IgD-negative memory B cell (primary cell): ENCODE data around the gene GABBR2. TPM values are rescaled to one million over a fixed set of nuclear protein-coding genes. Genes with fewer than 3 reads are reported as not detected.

ENCODE experiments used
- H3K27ac Mint-ChIP-seq, 3 donors: one replicate each; pipeline ENCODE4 v1.8.0; 2020 to 2022; ENCODE audit warnings: mild to moderate bottlenecking in 3 of 3, mixed read lengths in 3 of 3, moderate library complexity in 1 of 3
- H3K27me3 Mint-ChIP-seq: one replicate; pipeline ENCODE4 v1.8.0; 2021; ENCODE audit warnings: mixed read lengths
- H3K36me3 Mint-ChIP-seq: one replicate; pipeline ENCODE4 v1.8.0; 2020; ENCODE audit warnings: mild to moderate bottlenecking, mixed read lengths
- H3K4me1 Mint-ChIP-seq, 3 donors: one replicate each; pipeline ENCODE4 v1.8.0; 2020 to 2022; ENCODE audit warnings: mixed read lengths in 3 of 3, mild to moderate bottlenecking in 1 of 3
- H3K4me3 Mint-ChIP-seq, 4 donors: one replicate each; pipeline ENCODE4 v1.8.0; 2020 to 2022; ENCODE audit warnings: mild to moderate bottlenecking in 4 of 4, mixed read lengths in 4 of 4, moderate library complexity in 3 of 4
- H3K9me3 Mint-ChIP-seq, 3 donors: one replicate each; pipeline ENCODE4 v1.8.0; 2020 to 2021; ENCODE audit warnings: mixed read lengths in 3 of 3, mild to moderate bottlenecking in 1 of 3
- polyA plus RNA-seq: library from polyadenylated mRNA; unstranded; fragments of 300-500 nt; fragmentation: Illumina TruSeq; gene quantifications from one replicate; pipeline ENCODE4 v1.2.3, GENCODE V29; 2021

The GABBR2 gene
- polyA plus RNA-seq, 1 donor from 2014 or later, result not detected

GRCh38 chr9:98438666-98439065, 270.1 kb downstream of the GABBR2 start:
- Mint-ChIP-seq H3K27ac (no peak overlapping the region), H3K4me3 (no peak overlapping the region), H3K4me1 (no peaks in the 10 kb centered on the region), H3K27me3 (peaks cover 2% of the 10 kb centered on the region), H3K36me3 (no peaks in the 10 kb centered on the region), H3K9me3 (peaks cover 0 to 4% (median 0%) of the 10 kb centered on the region in 3 donors)

- H3K27me3 Mint-ChIP-seq, result peaks cover 2% of the 10 kb centered on the region
- H3K27ac Mint-ChIP-seq, result no peak overlapping the region
- no peaks in the 10 kb centered on the region for H3K36me3 Mint-ChIP-seq
- peaks cover 0 to 4% (median 0%) of the 10 kb centered on the region in 3 donors for H3K9me3 Mint-ChIP-seq
- no peak overlapping the region for H3K4me3 Mint-ChIP-seq
- no peaks in the 10 kb centered on the region for H3K4me1 Mint-ChIP-seq
Observed at GRCh38 chr9:98437458-98438034, 271.2 kb downstream of the GABBR2 start.

DNA sequence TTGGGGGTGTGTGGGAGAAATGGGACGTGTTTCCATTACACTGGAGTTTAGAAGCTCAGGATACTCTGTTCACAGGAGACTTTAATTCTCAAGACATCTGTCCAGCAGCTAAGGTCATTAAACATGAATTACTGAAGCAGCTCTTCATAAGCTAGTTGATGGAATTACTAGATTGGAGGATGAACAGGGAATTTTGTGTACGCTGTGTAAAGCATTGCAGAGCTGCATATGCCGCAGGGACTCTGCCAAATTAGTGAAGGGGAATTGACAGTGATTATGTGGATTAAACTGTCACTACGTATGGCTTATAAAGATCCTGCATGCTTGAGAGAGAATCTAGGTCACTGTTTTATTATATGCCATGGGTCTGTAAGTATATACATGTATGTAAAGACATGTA, 275.8 kb downstream of the GABBR2 start:
- Mint-ChIP-seq H3K27ac (no peak overlapping the region), H3K9me3 (peaks cover 0 to 4% (median 0%) of the 10 kb centered on the region in 3 donors), H3K4me3 (no peak overlapping the region), H3K4me1 (no peaks in the 10 kb centered on the region), H3K36me3 (no peaks in the 10 kb centered on the region), H3K27me3 (no peaks in the 10 kb centered on the region)

GRCh38 chr9:98432134-98432533, 276.6 kb downstream of the GABBR2 start:
- Mint-ChIP-seq H3K27ac (no peak overlapping the region), H3K4me1 (no peaks in the 10 kb centered on the region), H3K9me3 (peaks cover 0 to 4% (median 0%) of the 10 kb centered on the region in 3 donors), H3K36me3 (no peaks in the 10 kb centered on the region), H3K4me3 (no peak overlapping the region), H3K27me3 (no peaks in the 10 kb centered on the region)

DNA sequence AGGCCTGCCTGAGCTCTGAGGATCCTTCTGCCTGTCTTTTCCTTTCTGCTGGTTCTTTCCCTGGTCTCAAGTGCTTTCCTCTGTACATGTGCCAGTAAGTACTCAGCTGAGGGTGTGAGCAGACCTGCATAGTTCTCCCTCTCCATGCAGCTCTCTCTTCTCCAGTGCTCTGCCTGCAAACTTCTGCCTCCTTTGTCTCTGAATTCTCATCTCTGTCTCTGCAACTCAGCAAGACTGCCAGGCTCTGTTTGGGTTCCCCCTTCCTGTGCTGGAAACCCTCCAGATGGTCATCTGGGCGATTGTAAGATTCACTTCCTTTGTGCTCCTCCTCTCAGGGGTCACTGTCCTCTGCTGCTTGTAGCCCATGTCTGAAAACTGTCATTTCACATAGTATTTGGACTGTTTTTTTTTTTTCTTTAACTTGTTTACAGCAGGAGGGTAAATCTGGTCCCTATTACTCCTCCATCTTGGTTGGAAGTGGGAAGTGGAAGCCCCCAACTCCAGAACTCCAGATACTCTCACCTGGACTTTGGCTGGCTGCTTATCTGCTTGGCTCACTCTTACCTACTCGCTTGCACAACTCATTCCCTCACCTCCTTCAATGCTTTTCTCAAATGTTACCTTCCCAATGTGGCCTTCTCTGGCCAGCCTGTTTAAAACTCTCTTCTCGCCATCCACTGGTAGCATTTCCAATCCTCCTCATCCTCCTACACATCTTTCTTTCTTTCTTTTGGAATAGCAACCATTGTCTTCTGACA, 278.0 kb downstream of the GABBR2 start:
- no peak overlapping the region for H3K27ac Mint-ChIP-seq
- no peaks in the 10 kb centered on the region for H3K36me3 Mint-ChIP-seq
- H3K9me3 Mint-ChIP-seq, result peaks cover 0 to 2% (median 0%) of the 10 kb centered on the region in 3 donors
- H3K27me3 Mint-ChIP-seq, result peaks cover 4% of the 10 kb centered on the region
- no peaks in the 10 kb centered on the region for H3K4me1 Mint-ChIP-seq
- no peak overlapping the region for H3K4me3 Mint-ChIP-seq

DNA sequence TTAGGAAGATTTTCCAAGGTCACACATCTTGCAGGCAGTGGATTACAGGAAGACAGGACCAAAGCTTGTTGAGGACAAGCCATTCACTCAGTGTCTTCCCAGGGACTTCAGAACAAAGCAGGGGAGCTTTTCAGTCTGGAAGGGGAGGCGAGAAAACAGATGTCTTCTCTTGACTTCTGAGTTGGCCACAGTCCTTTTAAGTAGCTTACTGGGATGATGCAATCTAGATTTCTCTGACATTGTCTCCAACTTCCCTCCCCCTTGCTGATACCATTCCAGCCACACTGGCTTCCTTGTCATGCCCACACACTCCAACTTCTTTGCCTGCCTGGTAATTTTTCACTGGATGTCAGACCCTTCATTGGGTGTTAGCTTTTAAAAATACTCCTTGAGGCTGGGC, 279.1 kb downstream of the GABBR2 start:
- Mint-ChIP-seq H3K4me3 (no peak overlapping the region), H3K9me3 (no peaks in the 10 kb centered on the region), H3K4me1 (no peaks in the 10 kb centered on the region), H3K27me3 (peaks cover 5% of the 10 kb centered on the region), H3K27ac (no peak overlapping the region), H3K36me3 (no peaks in the 10 kb centered on the region)

DNA sequence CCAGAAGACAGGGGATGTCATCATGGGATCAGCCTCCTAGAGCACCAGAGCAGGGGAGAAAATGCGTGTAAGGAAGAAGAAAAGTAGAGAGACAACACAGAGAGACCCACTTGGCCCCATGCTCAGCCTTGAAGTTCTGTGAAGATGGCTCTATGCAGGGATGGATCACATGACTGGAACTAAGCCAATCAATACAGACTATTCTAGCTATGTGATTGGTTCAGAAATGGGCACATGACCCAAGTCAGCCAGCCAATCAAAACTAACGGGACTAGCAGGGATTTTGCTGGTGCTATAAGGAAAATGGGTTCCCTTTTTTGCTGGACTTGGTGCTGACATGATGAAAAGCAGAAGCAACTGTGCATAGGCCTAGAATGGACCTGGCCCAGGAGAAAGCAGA, 280.3 kb downstream of the GABBR2 start:
- no peak overlapping the region for H3K27ac Mint-ChIP-seq
- no peaks in the 10 kb centered on the region for H3K9me3 Mint-ChIP-seq
- no peaks in the 10 kb centered on the region for H3K4me1 Mint-ChIP-seq
- no peak overlapping the region for H3K4me3 Mint-ChIP-seq
- H3K36me3 Mint-ChIP-seq, result no peaks in the 10 kb centered on the region
- H3K27me3 Mint-ChIP-seq, result peaks cover 5% of the 10 kb centered on the region

GRCh38 chr9:98427491-98427890, 281.2 kb downstream of the GABBR2 start:
- no peak overlapping the region for H3K4me3 Mint-ChIP-seq
- no peak overlapping the region for H3K27ac Mint-ChIP-seq
- H3K27me3 Mint-ChIP-seq, result peaks cover 5% of the 10 kb centered on the region
- no peaks in the 10 kb centered on the region for H3K36me3 Mint-ChIP-seq
- H3K9me3 Mint-ChIP-seq, result no peaks in the 10 kb centered on the region
- no peaks in the 10 kb centered on the region for H3K4me1 Mint-ChIP-seq

- no peak overlapping the region for H3K27ac Mint-ChIP-seq
- no peaks in the 10 kb centered on the region for H3K4me1 Mint-ChIP-seq
- no peaks in the 10 kb centered on the region for H3K9me3 Mint-ChIP-seq
- H3K36me3 Mint-ChIP-seq, result no peaks in the 10 kb centered on the region
- H3K27me3 Mint-ChIP-seq, result peaks cover 6% of the 10 kb centered on the region
- H3K4me3 Mint-ChIP-seq, result no peak overlapping the region
Observed at GRCh38 chr9:98425079-98425478, 283.7 kb downstream of the GABBR2 start.

DNA sequence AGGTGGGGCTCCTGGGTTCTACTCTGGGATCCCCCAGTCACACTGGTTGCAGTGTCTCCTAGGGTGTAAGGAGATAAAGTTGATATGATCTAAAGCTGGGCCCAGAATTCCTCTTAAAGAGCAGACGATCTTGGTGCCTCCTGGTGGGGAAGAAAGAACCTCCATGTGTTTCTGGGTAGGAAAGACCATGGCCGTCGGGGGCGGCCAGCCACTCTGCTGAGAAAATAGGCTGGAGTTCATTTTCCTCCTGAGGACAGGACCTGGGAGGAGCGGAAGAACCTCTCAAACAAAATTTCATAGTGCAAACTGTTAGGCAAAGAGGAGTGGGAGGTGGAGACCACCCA, 289.5 kb downstream of the GABBR2 start:
- Mint-ChIP-seq H3K27ac (no peak overlapping the region), H3K36me3 (peaks cover 1% of the 10 kb centered on the region), H3K27me3 (peaks cover 16% of the 10 kb centered on the region), H3K9me3 (no peaks in the 10 kb centered on the region), H3K4me3 (no peak overlapping the region), H3K4me1 (peaks cover 0 to 3% (median 0%) of the 10 kb centered on the region in 3 donors)

DNA sequence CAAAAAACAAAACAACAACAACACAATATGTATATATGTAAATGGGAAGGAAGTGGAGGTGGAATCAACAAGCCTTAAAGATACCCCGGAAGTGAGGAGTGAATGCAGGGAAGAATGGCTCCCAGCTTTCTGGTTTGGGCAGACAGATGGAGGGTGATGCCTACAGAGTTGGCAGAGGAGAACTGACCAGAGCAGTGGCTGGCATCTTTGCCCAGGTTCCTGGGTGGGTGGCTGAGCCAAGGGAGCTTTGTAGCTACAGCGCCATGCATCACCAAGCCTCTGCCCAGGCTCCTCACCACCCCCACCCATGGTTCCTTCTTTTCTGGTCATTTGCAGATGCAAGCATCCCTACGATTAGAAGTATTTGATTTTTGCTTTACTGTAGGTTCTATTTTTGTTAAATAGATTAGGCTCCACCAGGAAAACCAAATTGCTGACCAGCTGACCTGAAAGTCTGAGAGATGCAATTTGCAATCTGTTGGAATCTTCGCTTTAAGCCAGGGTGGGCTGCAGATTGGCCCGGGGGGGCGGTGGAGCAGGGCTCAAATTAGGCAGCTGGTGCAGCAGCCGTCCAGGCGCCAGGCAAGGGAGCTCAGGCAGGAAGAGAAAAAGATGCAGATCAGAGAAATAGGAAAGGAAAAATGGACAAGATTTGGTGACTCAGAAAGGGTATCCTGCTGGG, 290.0 kb downstream of the GABBR2 start:
- peaks cover 16% of the 10 kb centered on the region for H3K27me3 Mint-ChIP-seq
- no peak overlapping the region for H3K4me3 Mint-ChIP-seq
- peaks cover 0 to 2% (median 0%) of the 10 kb centered on the region in 3 donors for H3K9me3 Mint-ChIP-seq
- H3K4me1 Mint-ChIP-seq, result peaks cover 0 to 3% (median 0%) of the 10 kb centered on the region in 3 donors
- H3K27ac Mint-ChIP-seq, result no peak overlapping the region
- peaks cover 1% of the 10 kb centered on the region for H3K36me3 Mint-ChIP-seq

GRCh38 chr9:98416294-98417248, 292.2 kb downstream of the GABBR2 start:
- peaks cover 1% of the 10 kb centered on the region for H3K36me3 Mint-ChIP-seq
- peaks cover 0 to 3% (median 0%) of the 10 kb centered on the region in 3 donors for H3K4me1 Mint-ChIP-seq
- H3K27me3 Mint-ChIP-seq, result peaks cover 16% of the 10 kb centered on the region
- H3K27ac Mint-ChIP-seq, result no peak overlapping the region
- no peak overlapping the region for H3K4me3 Mint-ChIP-seq
- H3K9me3 Mint-ChIP-seq, result peaks cover 0 to 2% (median 0%) of the 10 kb centered on the region in 3 donors

DNA sequence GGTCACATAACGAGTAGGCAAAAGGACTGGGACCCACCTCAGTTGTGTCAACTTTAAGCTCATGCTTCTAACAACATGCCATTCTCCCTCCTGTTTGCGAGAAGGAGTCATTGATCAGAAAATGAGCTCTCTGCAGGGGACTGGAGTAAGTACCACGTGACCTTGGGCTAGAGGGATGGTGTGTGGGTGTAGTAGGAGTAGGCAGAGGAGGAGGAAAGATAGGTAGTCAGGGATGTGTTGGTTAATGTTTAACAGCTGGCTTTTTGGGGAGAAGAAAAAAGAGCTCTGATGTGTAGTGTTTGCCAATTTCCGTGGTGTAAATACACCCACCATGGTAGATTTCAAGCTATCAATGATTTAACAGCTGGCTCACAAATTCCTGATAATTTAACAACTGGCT, 293.0 kb downstream of the GABBR2 start:
- H3K36me3 Mint-ChIP-seq, result peaks cover 1% of the 10 kb centered on the region
- peaks cover 0 to 2% (median 0%) of the 10 kb centered on the region in 3 donors for H3K9me3 Mint-ChIP-seq
- peaks cover 1 to 3% (median 1%) of the 10 kb centered on the region in 3 donors for H3K4me1 Mint-ChIP-seq
- no peak overlapping the region for H3K4me3 Mint-ChIP-seq
- H3K27me3 Mint-ChIP-seq, result peaks cover 16% of the 10 kb centered on the region
- no peak overlapping the region for H3K27ac Mint-ChIP-seq

- peaks cover 1% of the 10 kb centered on the region for H3K36me3 Mint-ChIP-seq
- H3K4me3 Mint-ChIP-seq, result no peak overlapping the region
- H3K9me3 Mint-ChIP-seq, result peaks cover 0 to 2% (median 0%) of the 10 kb centered on the region in 3 donors
- peaks cover 15 to 22% (median 19%) of the 10 kb centered on the region in 3 donors for H3K4me1 Mint-ChIP-seq
- peaks cover 14% of the 10 kb centered on the region for H3K27me3 Mint-ChIP-seq
- H3K27ac Mint-ChIP-seq, result no peak overlapping the region
Observed at GRCh38 chr9:98413084-98413483, 295.7 kb downstream of the GABBR2 start.
